ENCODE data around the gene SPAG5.

- TF ChIP-seq, protein P1, sequence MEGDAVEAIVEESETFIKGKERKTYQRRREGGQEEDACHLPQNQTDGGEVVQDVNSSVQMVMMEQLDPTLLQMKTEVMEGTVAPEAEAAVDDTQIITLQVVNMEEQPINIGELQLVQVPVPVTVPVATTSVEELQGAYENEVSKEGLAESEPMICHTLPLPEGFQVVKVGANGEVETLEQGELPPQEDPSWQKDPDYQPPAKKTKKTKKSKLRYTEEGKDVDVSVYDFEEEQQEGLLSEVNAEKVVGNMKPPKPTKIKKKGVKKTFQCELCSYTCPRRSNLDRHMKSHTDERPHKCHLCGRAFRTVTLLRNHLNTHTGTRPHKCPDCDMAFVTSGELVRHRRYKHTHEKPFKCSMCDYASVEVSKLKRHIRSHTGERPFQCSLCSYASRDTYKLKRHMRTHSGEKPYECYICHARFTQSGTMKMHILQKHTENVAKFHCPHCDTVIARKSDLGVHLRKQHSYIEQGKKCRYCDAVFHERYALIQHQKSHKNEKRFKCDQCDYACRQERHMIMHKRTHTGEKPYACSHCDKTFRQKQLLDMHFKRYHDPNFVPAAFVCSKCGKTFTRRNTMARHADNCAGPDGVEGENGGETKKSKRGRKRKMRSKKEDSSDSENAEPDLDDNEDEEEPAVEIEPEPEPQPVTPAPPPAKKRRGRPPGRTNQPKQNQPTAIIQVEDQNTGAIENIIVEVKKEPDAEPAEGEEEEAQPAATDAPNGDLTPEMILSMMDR (IDR thresholded peaks at IDR 0.05; ENCODE audit: insufficient read depth, low read length, poor library complexity, severe bottlenecking): no peak
- no peak for TF ChIP-seq EZH2phosphoT487 (conservative IDR thresholded peaks at IDR 0.05; ENCODE audit: low read length)
These were observed 65.6 kb downstream of the SPAG5 start for GRCh38 chr17:28533091-28533807.
